Activated T-helper 9 cell treated with anti-CD3 and anti-CD28 coated beads, Interleukin-2, amount 50 U/mL, for 16 hours (primary cell): ENCODE results near the gene KRTAP10-6.
A peak's percentile ranks its signal among the peaks of the same experiment; 100 is the strongest.
"Not testable (repeated sequence)": the region's sequence is repeated elsewhere in the genome, so short reads cannot be mapped to it uniquely, and the experiment has no call there.

Experiments
- DNase-seq: peaks from one replicate; pipeline ENCODE4 v3.0.0-alpha.2; 2020; ENCODE audit warnings: low read depth

Gene KRTAP10-6

GRCh38 chr21:44592446-44593311 is at the start of gene KRTAP10-6:
Gene KRTAP10-6 (minus strand): TSS chr21:44592505. CDS start chr21:44592484, 21 bp downstream.
- no peak for DNase-seq

- DNase-seq = no peak
These were observed 48.5 kb upstream of the KRTAP10-6 start for GRCh38 chr21:44640761-44641160.

- no peak for DNase-seq
These were observed 47.0 kb upstream of the KRTAP10-6 start for GRCh38 chr21:44639331-44639655.

- DNase-seq = not testable (repeated sequence)
These were observed 46.4 kb upstream of the KRTAP10-6 start for GRCh38 chr21:44638506-44639330.

GRCh38 chr21:44637851-44638348 is 45.6 kb upstream of the KRTAP10-6 start:
- not testable (repeated sequence) for DNase-seq

- DNase-seq = no peak
These were observed 44.9 kb upstream of the KRTAP10-6 start, which contains the start of gene KRTAP10-10 for GRCh38 chr21:44637018-44637850. Gene KRTAP10-10 (plus strand): TSS chr21:44637356. CDS start chr21:44637418, 62 bp downstream.

- DNase-seq = no peak
These were observed 44.1 kb upstream of the KRTAP10-6 start for GRCh38 chr21:44636209-44637017.

GRCh38 chr21:44632067-44632466 is 39.8 kb upstream of the KRTAP10-6 start:
- DNase-seq = no peak

GRCh38 chr21:44630440-44630839 is 38.1 kb upstream of the KRTAP10-6 start:
- DNase-seq = no peak

- DNase-seq = no peak
These were observed 36.5 kb upstream of the KRTAP10-6 start for GRCh38 chr21:44628707-44629391.

- DNase-seq = not testable (repeated sequence)
These were observed 35.5 kb upstream of the KRTAP10-6 start for GRCh38 chr21:44627831-44628233.

GRCh38 chr21:44627181-44627822 is 35.0 kb upstream of the KRTAP10-6 start:
- DNase-seq = not testable (repeated sequence)

GRCh38 chr21:44626673-44627143 is 34.4 kb upstream of the KRTAP10-6 start, which contains the start of gene KRTAP10-9:
Gene KRTAP10-9 (plus strand): TSS chr21:44627093. CDS start chr21:44627172, 79 bp downstream.
- DNase-seq = no peak

- no peak for DNase-seq
These were observed 34.0 kb upstream of the KRTAP10-6 start for GRCh38 chr21:44626262-44626661.

- no peak for DNase-seq
These were observed 33.5 kb upstream of the KRTAP10-6 start for GRCh38 chr21:44625756-44626155.

GRCh38 chr21:44623575-44623974 is 31.3 kb upstream of the KRTAP10-6 start:
- no peak for DNase-seq

- DNase-seq = no peak
These were observed 27.6 kb upstream of the KRTAP10-6 start for GRCh38 chr21:44619886-44620285.

GRCh38 chr21:44618909-44619308 is 26.6 kb upstream of the KRTAP10-6 start:
- DNase-seq = peak; percentile 46

GRCh38 chr21:44618504-44618903 is 26.2 kb upstream of the KRTAP10-6 start:
- DNase-seq = no peak
